Liver (tissue), 9 donors: ENCODE measurements around the gene MRPL54. TPM values are rescaled to one million over a fixed set of nuclear protein-coding genes. Genes with fewer than 3 reads are reported as not detected.
A peak's percentile ranks its signal among the peaks of the same experiment; 100 is the strongest.

Experiments
- DNase-seq: peaks from one replicate; pipeline ENCODE4 v3.0.0-alpha.2; 2017; ENCODE audit warnings: low spot score
- H3K27ac ChIP-seq, 2 donors: one replicate each; pipeline ENCODE4 v1.7.0; 2013; ENCODE audit warnings: inconsistent platforms in 2 of 2, low read length in 2 of 2, control low read depth in 1 of 2, low read depth in 1 of 2, mild to moderate bottlenecking in 1 of 2
- H3K27me3 ChIP-seq, 4 donors: one replicate each; pipeline versions ENCODE4 v1.6.1 to v1.7.0; 2013; ENCODE audit warnings: low read length in 3 of 4, inconsistent platforms in 1 of 4, mild to moderate bottlenecking in 1 of 4, moderate library complexity in 1 of 4; ENCODE audit not compliant: control insufficient read depth in 4 of 4, insufficient read depth in 4 of 4
- H3K36me3 ChIP-seq, 4 donors: one replicate each; pipeline versions ENCODE4 v1.6.1 to v1.7.0; 2013; ENCODE audit warnings: low read length in 3 of 4, mild to moderate bottlenecking in 3 of 4, low read depth in 1 of 4, moderate library complexity in 1 of 4; ENCODE audit not compliant: control insufficient read depth in 4 of 4, insufficient read depth in 3 of 4
- H3K4me1 ChIP-seq, 4 donors: one replicate each; pipeline versions ENCODE4 v1.6.1 to v1.7.0; 2013; ENCODE audit warnings: low read length in 3 of 4, mild to moderate bottlenecking in 3 of 4, moderate library complexity in 1 of 4; ENCODE audit not compliant: control insufficient read depth in 4 of 4, insufficient read depth in 4 of 4
- H3K4me3 ChIP-seq, 3 donors: one replicate each; pipeline versions ENCODE4 v1.6.1 to v1.7.0; 2013; ENCODE audit warnings: low read length in 3 of 3, control low read depth in 1 of 3, low read depth in 1 of 3, mild to moderate bottlenecking in 1 of 3
- H3K9ac ChIP-seq, 2 donors: one replicate each; pipeline ENCODE4 v1.7.0; 2013; ENCODE audit warnings: low read length in 2 of 2, mild to moderate bottlenecking in 2 of 2, moderate library complexity in 2 of 2, control low read depth in 1 of 2, low read depth in 1 of 2
- H3K9me3 ChIP-seq, 4 donors: one replicate each; pipeline versions ENCODE4 v1.6.1 to v1.7.0; 2013; ENCODE audit warnings: low read length in 3 of 4; ENCODE audit not compliant: control insufficient read depth in 4 of 4
- CTCF ChIP-seq: fragments of 150-350 bp; IDR thresholded peaks from 2 replicates; pipeline ENCODE4 v1.5.1; 2017; ENCODE audit warnings: improper control_type of control experiment, low read depth, low read length; ENCODE audit not compliant: missing input control
- FOXA1 ChIP-seq: IDR thresholded peaks from 2 replicates; pipeline ENCODE4 v1.6.1; 2016; ENCODE audit warnings: antibody characterized with exemption
- FOXA2 ChIP-seq: IDR thresholded peaks from 2 replicates; pipeline ENCODE4 v1.6.1; 2016; ENCODE audit warnings: antibody characterized with exemption
- HNF4A ChIP-seq, 2 donors: conservative IDR thresholded peaks; 2 replicates each; pipeline ENCODE4 v1.6.1; 2016; ENCODE audit warnings: antibody characterized with exemption in 2 of 2, mild to moderate bottlenecking in 2 of 2
- HNF4G ChIP-seq: IDR thresholded peaks from 2 replicates; pipeline ENCODE4 v1.6.1; 2016; ENCODE audit warnings: antibody characterized with exemption
- NR2F2 ChIP-seq: IDR thresholded peaks from 2 replicates; pipeline ENCODE4 v1.6.1; 2016; ENCODE audit warnings: antibody characterized with exemption
- RAD21 ChIP-seq, 2 donors: IDR thresholded peaks; 2 replicates each; pipeline ENCODE4 v1.6.1; 2016; ENCODE audit warnings: antibody characterized with exemption in 2 of 2, mild to moderate bottlenecking in 2 of 2
- REST ChIP-seq: IDR thresholded peaks from 2 replicates; pipeline ENCODE4 v1.6.1; 2016; ENCODE audit warnings: antibody characterized with exemption, mild to moderate bottlenecking
- RXRA ChIP-seq, 2 donors: IDR thresholded peaks; 2 replicates each; pipeline ENCODE4 v1.6.1; 2017 to 2018; ENCODE audit warnings: antibody characterized with exemption in 2 of 2, mild to moderate bottlenecking in 1 of 2
- SP1 ChIP-seq: IDR thresholded peaks from 2 replicates; pipeline ENCODE4 v1.6.1; 2018; ENCODE audit warnings: antibody characterized with exemption, mild to moderate bottlenecking
- YY1 ChIP-seq: IDR thresholded peaks from 2 replicates; pipeline ENCODE4 v1.6.1; 2016; ENCODE audit warnings: antibody characterized with exemption, mild to moderate bottlenecking
- WGBS: extraction: QIAGEN DNeasy Blood & Tissue Kit; methylation state at CpG from one replicate; pipeline ENCODE4 v1.1.7; 2013; 5-methylcytosine and 5-hydroxymethylcytosine counted together
- polyA plus RNA-seq, 2 donors: library from polyadenylated mRNA; stranded (reverse) in 1 of 2; unstranded in 1 of 2; fragments of 200-250 nt in 1 of 2; fragments of >200 nt in 1 of 2; fragmentation: Nextera tagmentation in 1 of 2; extraction: Ambion mirVana in 1 of 2; gene quantifications; one replicate each; pipeline versions ENCODE4 v1.2.1 to v1.2.3, GENCODE V29; 2013 to 2015
- total RNA-seq, 2 donors: library from RNA; depleted of rRNA; stranded (reverse); fragments of >200 nt; gene quantifications; one replicate each; pipeline ENCODE4 v1.2.3, GENCODE V29; 2014
- donor health status: healthy.
- donor health status: healthy.
- donor health status: healthy.
- donor health status: healthy.
- donor health status: healthy.

The MRPL54 gene
- total and polyA plus RNA-seq, 4 donors = 25.1 to 109 (median 42.9) TPM

- peak overlapping the region in 1 of 3 donors; percentile 8 for H3K4me3 ChIP-seq
Measured at GRCh38 chr19:3781603-3782002, 19.1 kb downstream of the MRPL54 start.

GRCh38 chr19:3782330-3782729 is 19.8 kb downstream of the MRPL54 start:
- Histone ChIP-seq H3K4me3 (peak overlapping the region in 1 of 3 donors; percentile 1), H3K27ac (no peak overlapping the region), H3K36me3 (peaks cover 0 to 1% (median 0%) of the 10 kb centered on the region in 4 donors), H3K9me3 (peaks cover 10 to 15% (median 14%) of the 10 kb centered on the region in 4 donors), H3K27me3 (peaks cover 0 to 15% (median under 1%) of the 10 kb centered on the region in 4 donors), H3K4me1 (peaks cover 0 to 7% (median 1%) of the 10 kb centered on the region in 4 donors), H3K9ac (no peak overlapping the region)
- WGBS = 94% methylated on average over 1 of the region's 1 CpG
- TF ChIP-seq SP1 (no peak), NR2F2 (no peak), RAD21 (IDR thresholded peaks at IDR 0.05) (no peak), REST (no peak), HNF4A (conservative IDR thresholded peaks at IDR 0.05) (no peak), FOXA2 (no peak)
- no peak for DNase-seq

More at GRCh38 chr19:3781603-3782002, 19.1 kb downstream of the MRPL54 start:
- TF ChIP-seq SP1 (no peak), YY1 (no peak), NR2F2 (no peak)
- peaks cover 0 to 15% (median under 1%) of the 10 kb centered on the region in 4 donors for H3K27me3 ChIP-seq
- H3K4me1 ChIP-seq = peaks cover 0 to 7% (median 1%) of the 10 kb centered on the region in 4 donors
- peaks cover 10 to 15% (median 14%) of the 10 kb centered on the region in 4 donors for H3K9me3 ChIP-seq
- 93% methylated on average over 2 of the region's 2 CpGs for WGBS
- H3K9ac ChIP-seq = no peak overlapping the region
- no peak for DNase-seq
- H3K27ac ChIP-seq = no peak overlapping the region
- H3K36me3 ChIP-seq = peaks cover 0 to 1% (median 0%) of the 10 kb centered on the region in 4 donors

- no peak for DNase-seq
- peaks cover 0 to 15% (median under 1%) of the 10 kb centered on the region in 4 donors for H3K27me3 ChIP-seq
- 85% methylated on average over 13 of the region's 13 CpGs for WGBS
- no peak overlapping the region for H3K4me3 ChIP-seq
- no peak for TF ChIP-seq NR2F2
- TF ChIP-seq CTCF = no peak
- TF ChIP-seq RXRA (IDR thresholded peaks at IDR 0.05) = no peak
- TF ChIP-seq SP1 = no peak
- no peak for TF ChIP-seq HNF4A (conservative IDR thresholded peaks at IDR 0.05)
- no peak for TF ChIP-seq FOXA1
- no peak for TF ChIP-seq HNF4G
- no peak for TF ChIP-seq REST
- H3K9me3 ChIP-seq = peaks cover 10 to 15% (median 14%) of the 10 kb centered on the region in 4 donors
- no peak overlapping the region for H3K27ac ChIP-seq
- H3K36me3 ChIP-seq = peaks cover 0 to 1% (median 0%) of the 10 kb centered on the region in 4 donors
- peaks cover 0 to 7% (median 1%) of the 10 kb centered on the region in 4 donors for H3K4me1 ChIP-seq
- H3K9ac ChIP-seq = no peak overlapping the region
Measured at GRCh38 chr19:3782903-3783302, 20.4 kb downstream of the MRPL54 start.
